Raji (cell line): Measurements from ENCODE around the gene RBM33.

Experiments
- POLR2A ChIP-seq: IDR thresholded peaks from 2 replicates; pipeline ENCODE4 v1.6.1; 2011; ENCODE audit warnings: low read depth, low read length, control low read depth; ENCODE audit not compliant: insufficient read depth

The RBM33 gene

DNA sequence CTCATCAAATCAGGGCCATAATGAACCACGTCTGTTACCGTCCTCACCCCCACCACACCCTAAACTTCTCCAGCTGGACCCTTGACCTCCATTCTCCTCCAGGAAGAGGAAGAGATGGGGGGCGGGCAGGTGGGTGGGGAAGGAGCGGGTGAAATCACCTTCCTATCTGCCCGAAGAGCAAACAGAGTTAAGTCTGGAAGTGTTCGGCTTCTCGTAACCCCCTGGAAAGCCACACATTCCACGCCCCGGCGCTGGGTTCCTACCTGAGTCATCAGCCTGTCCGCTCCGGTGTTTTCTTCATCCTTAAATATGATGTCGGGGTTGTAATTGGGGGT, 167.1 kb downstream of the RBM33 start:
- no peak for TF ChIP-seq POLR2A

DNA sequence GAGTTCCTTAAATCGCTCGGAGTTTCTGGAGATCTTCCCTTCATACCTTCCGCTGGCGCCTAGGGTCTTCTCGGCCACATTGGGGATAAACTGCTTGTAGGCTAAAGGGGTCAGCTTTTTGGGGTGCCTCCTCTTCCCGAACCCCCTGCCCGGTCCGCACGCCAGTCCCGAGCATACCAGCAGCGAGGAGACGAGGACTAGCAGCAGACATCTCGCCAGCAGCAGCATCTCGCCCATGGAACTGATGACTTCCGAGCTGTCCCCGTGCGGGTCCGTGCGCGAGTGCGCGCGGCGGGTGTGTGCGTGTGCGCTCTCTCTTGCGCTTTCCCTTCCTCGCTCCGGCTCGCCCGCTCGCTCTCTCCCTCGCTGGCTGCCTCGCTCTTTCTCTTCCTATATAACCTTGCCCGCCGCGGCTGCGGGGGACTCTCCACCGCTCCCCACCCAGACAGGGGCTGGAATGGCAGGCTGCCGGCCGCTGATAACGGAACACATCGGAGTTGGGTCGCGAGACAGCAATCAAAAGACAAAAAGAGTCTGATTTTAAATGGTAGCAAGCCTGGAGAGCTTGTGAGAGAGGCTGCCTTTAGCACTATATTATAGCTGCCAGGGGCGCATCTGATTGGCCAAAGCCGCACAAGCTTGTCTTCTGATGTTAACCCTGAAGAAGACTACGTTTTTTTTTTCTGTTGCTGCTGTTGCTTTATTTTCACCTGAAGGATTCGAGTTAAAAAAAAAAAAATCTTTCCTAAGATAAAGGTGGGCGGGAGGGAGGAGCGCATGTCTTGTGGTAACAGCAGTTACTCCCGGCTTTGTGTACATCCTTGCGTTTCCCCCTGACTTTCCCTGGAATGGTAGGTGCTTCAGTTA, 167.7 kb downstream of the RBM33 start, which contains the start of gene SHH:
TSS of gene SHH (minus strand) at position 569 of the 867 bp plus-strand sequence. CDS start at position 228, 341 bp downstream.
- no peak for TF ChIP-seq POLR2A

DNA sequence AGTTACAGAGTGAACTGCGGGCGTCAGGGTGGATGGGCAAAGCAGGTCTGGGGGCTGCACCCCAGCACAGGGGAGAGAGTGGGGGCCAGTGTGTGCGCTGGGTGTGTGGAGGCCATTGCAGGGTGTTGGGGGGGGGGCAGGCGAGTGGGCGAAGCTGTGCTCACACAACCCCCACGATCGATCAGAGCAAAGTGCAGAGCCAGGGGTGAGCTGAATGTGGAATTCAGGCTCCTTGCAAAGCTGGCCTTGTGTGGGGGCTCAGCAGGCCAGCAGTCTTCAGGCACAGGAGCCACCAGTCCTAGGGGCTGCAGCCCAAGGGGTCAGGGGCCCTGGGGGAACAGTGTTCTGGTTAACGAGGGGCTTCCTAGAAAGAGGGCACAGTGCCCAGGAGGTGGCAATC, 168.7 kb downstream of the RBM33 start:
- TF ChIP-seq POLR2A = no peak

DNA sequence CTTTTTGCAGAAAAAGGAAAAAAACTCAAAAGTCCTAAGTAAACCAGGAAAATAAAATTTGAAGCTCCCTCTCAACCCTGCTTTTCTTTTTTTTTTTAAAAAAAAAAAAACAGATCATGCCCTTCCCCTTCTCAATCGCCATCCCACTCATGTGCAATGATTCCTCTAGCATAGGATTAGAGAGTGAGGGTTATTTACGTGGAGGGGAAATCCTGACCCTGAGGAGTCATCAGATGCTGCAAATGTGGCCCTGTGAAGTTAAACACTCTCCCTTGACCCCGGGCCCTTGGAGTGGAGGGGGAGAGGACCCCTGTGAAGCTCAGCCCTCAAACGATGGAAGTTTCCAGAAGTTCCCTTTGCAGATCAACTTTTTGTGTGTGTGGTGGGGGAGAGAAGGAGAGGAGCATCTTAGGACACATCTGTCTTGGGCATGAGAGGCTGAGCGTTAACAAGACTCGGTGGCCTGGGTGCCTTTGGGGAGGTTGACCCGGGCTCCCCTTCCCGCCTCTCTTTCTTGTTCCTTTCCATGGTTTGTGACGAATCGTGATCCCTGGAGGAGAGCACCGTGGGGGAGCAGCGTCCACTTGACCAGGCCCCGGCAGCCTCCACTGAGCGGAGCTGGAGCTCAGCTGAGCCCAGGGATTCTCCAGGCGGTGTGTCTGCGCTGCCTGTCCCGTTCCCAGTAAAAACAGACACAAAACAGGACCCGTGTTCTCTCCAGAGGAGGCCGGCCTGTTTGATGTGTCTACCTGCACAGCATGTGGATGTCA, 169.3 kb downstream of the RBM33 start:
- no peak for TF ChIP-seq POLR2A

DNA sequence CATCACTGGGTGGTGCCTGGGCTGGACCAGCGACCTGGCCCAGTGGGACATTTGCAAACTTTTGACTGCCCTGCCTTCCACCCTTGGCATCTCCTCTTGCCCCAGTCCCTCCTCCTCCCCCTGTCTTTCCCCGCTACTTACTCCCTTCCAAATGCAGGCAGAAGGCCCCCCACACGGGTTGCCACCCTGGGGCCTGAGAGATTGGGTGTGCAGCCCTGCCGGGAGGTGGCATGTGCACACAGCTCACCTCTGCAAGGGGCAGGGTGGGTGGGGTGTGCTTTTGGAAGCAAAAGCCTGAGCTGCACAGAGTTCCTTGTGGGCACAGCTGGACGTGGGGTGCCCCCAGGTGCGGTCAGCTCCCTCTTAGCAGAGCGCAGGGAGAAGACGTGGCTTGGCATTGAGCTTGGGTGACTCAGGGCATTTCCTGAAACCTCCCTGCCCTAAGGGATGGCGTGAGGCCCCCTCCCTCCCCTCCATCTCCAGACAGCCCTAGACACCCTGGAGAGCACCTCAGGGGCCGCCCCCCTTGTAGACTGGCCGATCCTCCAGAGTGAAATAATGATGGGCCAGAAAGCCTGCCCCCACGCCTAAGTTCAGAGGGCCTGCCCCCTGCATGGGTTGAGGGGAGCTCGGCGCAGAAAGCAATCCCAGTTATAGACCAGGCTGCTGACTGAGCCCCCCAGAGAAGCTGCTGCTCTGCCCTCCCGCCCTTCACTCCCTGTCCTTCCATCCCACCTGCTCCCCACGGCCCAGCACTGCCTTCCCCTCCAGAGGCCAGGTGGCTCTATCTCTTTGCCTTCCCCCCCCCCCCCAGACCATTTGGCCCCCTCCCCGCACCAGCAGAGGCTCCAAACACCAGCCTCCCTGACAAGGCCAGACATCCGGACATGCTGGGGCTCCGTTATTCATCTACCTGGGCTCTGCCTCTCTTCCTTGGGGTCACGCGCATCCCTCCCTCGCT, 170.1 kb downstream of the RBM33 start:
- TF ChIP-seq POLR2A = no peak

DNA sequence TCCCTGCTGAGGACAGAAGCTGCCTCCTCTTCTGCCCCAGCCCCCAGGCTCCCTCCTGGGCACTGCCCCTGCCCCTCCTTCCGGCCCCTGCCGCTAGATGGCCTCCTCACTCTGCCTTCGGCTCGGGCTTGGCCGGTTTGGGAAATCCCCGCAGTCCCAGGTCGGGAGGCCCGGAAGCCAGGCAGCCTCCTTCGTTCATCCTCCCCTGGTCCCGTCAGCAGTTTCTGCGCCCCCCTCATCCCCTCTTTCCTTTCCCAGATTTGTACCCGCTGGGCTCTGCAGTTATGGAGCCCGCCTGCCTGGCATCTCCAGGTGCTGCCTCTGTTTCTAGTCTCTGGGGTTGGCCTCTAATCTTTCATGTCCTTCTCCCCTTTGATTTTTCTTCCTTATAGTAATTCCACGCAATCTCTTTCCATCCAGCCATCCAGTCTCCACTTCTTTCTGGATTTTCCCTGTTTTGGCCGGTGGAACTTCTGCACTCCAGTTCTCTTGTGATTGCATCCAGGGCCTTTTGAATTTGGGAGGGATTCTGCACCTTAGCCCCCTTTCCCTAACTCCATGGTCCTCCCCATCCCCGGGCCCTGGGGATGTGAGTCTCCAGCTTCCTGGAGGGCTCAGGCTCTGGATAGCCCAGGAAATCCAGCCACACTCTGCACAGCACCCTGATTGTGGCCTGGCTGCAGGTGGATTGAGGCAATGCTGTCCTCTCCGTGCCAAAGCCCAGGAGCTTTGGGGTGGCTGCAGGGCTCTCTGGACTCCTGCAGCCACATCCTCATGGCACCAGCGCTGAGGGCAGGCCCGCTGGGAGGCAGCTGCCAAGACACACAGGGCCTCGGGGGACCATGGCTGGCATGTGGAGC, 171.1 kb downstream of the RBM33 start:
- no peak for TF ChIP-seq POLR2A

DNA sequence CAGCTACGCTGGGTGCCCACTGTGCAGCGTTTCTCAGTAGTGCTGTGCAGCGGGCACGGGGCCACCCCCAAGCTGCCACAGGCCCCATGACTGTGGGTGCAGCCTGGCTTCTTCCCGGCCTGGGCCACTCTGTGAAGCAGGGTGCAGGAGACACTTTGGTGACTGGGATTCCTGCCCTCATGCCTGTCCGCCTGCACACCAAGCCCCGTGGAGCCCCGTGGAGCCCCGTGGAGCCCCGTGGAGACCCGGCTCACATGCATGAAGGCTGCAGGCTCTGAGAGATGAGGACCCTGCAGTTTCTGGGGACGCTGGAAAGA, 171.7 kb downstream of the RBM33 start:
- TF ChIP-seq POLR2A = no peak

DNA sequence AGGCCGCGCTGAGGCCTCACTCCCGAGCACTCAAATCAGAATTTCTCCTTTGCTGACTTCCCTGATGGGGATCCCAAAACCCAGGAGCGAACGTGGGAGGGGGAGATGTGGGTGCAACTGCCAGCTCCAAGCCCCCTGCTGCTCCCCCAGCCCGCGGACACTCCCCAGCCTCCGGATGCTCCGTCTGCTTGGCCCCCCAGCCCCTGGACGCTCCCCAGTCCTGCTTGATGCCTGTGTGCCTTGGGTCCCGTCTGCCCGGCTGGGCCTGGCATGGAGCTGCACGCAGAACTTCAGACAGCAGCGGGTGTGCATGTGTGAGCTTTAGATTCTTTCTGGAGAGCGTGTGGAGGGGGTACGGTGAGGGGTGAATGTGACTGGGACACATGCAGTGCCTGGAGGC, 172.5 kb downstream of the RBM33 start:
- no peak for TF ChIP-seq POLR2A

DNA sequence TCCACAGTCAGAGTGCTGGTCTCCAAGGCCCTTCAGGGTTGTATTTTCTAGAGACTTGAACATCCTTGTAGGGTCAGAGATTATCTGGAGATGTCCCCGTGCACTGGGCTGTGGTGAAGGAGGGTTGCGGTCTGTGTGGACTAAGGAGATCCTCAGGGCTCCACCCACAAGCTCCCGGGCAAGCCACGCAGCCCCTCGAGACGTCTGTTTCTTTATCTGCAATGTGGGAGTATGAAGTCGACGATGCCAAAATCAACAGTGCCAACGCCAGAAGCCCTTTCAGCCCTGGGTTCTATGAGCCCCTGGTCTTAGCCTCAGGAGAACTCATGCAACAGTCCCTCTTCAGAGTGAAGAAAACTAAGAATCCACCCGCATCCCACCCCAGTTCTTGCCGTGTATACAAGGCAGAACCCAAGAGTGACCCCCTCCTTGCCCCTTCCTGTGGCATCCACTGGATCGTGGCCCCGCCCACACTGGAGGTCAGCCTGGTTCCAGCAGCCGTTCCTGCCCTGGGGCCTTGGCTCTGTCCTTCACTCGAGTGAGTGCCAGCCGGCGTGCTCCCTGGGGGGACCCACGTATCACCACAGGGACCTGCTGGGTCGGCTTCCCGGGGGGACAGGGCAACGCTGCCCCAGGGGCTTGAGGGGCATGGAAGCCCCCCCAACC, 173.8 kb downstream of the RBM33 start:
- no peak for TF ChIP-seq POLR2A

DNA sequence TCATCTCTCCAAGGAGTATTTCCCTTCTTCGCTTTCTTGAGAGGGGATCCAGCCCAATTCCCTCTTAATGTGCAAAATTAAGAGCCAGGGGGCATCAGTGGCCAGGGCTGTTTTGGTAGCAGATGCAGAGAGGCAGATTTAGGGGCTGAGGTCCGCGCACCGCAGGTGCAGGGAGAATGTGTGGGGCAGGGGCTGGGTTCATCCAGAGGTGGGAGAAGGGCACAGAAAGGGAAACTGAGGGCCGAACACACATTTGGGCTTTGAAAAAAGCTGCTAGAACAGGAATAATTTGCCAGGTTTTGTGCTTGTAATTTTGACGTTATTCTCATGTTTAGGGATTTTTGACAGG, 174.3 kb downstream of the RBM33 start:
- TF ChIP-seq POLR2A = no peak

DNA sequence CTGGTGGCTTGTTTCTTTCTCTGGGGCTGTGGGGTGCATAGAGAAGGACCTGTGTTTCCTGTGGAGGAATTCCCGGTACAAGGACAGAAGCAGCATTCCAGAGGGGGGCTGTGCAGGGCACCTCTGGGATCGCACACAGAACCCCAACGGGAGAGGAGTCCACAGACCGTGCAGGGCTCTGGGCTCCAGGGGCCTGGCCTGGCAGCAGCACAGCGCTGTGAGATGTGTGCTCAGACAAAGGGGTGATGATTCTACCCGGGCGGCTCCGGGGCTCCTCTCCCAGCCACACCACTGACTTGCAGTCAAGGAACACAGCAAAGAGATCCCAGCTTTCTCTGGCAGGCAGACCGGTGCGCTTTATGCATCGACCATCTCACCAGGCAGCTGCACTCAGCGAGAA, 174.7 kb downstream of the RBM33 start:
- TF ChIP-seq POLR2A = no peak

DNA sequence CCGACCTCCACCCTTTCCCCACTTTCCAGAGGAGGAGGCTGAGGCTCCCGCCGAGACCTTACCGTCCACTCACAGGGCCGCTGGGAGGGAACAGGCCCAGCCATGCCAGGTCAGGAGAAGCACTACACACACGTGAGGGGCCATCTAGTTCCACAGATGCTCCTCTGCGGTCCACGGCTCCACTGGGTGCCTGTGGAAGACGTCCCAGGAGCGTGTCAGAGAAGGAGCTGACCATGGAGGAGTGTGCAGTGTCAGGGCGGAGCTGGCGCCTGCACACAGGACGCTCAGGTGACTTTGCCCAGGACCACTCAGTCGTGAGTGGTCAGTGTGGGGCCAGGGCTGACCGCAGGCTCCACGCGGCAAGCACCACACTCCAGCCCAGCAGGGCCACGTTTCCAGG, 175.8 kb downstream of the RBM33 start:
- TF ChIP-seq POLR2A = no peak

DNA sequence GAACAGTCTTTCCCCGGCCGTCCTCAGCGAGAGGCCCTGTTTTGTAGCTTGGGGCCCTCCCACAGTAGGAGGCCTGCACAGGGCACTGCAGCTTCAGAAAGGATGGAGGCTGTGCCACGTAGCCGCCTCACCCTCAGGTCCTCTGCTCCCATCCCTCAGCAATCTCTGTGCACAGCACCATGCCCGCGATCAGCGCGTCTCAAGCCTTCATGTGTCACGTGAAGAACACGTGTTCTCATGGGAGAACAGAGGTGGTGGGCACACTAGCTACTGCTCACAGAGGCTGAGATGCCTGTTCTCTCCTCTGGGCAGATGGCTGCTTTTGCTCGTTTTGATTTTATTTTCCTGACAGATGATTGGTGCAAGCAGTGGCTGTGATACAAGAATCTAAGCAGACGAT, 176.3 kb downstream of the RBM33 start:
- no peak for TF ChIP-seq POLR2A

DNA sequence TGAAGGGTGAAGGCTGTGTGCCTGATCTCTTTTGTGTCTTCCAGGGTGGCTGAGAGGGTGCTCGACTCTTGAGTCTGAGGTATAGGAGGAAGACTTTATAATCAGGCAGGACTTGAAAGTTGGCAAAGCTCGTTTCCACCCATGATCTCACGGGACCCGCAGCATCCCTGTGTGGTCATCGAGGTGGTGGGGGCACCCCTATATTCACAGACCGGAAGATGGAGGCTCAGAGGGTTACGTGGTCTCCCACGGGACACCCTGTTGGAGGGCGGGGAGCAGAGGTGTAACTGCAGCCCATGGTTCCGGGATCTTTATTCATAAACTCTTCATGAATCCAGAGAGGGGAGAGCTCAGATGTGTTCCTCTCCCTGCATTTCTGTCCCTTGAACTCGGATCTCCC, 177.4 kb downstream of the RBM33 start:
- no peak for TF ChIP-seq POLR2A
